ENCODE results near the gene FRMD3. TPM values are rescaled to one million over a fixed set of nuclear protein-coding genes. Genes with fewer than 3 reads are reported as not detected.
A peak's percentile ranks its signal among the peaks of the same experiment; 100 is the strongest.

FRMD3 gene
- total and polyA plus RNA-seq, 4 donors: 0.16 to 0.75 (median 0.48) TPM

- Histone ChIP-seq H3K4me1 (ENCODE audit: control insufficient read depth in 4 of 4, insufficient read depth in 4 of 4, low read length in 3 of 4) (no peaks in the 10 kb centered on the region), H3K27me3 (ENCODE audit: control insufficient read depth in 4 of 4, insufficient read depth in 4 of 4, low read length in 3 of 4) (no peaks in the 10 kb centered on the region), H3K36me3 (ENCODE audit: control insufficient read depth in 4 of 4, insufficient read depth in 3 of 4, low read depth in 1 of 4, low read length in 3 of 4) (no peaks in the 10 kb centered on the region), H3K27ac (ENCODE audit: low read depth in 1 of 2, low read length in 2 of 2) (no peak overlapping the region), H3K4me3 (ENCODE audit: low read depth in 1 of 3, low read length in 3 of 3) (no peak overlapping the region), H3K9ac (ENCODE audit: low read depth in 1 of 2, low read length in 2 of 2) (no peak overlapping the region), H3K9me3 (ENCODE audit: control insufficient read depth in 4 of 4, low read length in 3 of 4) (no peaks in the 10 kb centered on the region)
- no peak for DNase-seq (ENCODE audit: low spot score)
- TF ChIP-seq ATF3 (IDR thresholded peaks at IDR 0.05) (no peak), YY1 (IDR thresholded peaks at IDR 0.05) (no peak), CTCF (IDR thresholded peaks at IDR 0.05; ENCODE audit: low read depth, low read length, missing input control) (no peak), ZBTB33 (IDR thresholded peaks at IDR 0.05) (no peak), TAF1 (conservative IDR thresholded peaks at IDR 0.05) (no peak)
- WGBS: 93% methylated on average over 3 of the region's 3 CpGs
Measured at GRCh38 chr9:83209188-83209731, 328.9 kb downstream of the FRMD3 start.

- Histone ChIP-seq H3K9ac (ENCODE audit: low read depth in 1 of 2, low read length in 2 of 2) (no peak overlapping the region), H3K27me3 (ENCODE audit: control insufficient read depth in 4 of 4, insufficient read depth in 4 of 4, low read length in 3 of 4) (no peaks in the 10 kb centered on the region), H3K36me3 (ENCODE audit: control insufficient read depth in 4 of 4, insufficient read depth in 3 of 4, low read depth in 1 of 4, low read length in 3 of 4) (no peaks in the 10 kb centered on the region), H3K9me3 (ENCODE audit: control insufficient read depth in 4 of 4, low read length in 3 of 4) (no peaks in the 10 kb centered on the region), H3K4me1 (ENCODE audit: control insufficient read depth in 4 of 4, insufficient read depth in 4 of 4, low read length in 3 of 4) (no peaks in the 10 kb centered on the region), H3K27ac (ENCODE audit: low read depth in 1 of 2, low read length in 2 of 2) (no peak overlapping the region), H3K4me3 (ENCODE audit: low read depth in 1 of 3, low read length in 3 of 3) (no peak overlapping the region)
- DNase-seq (ENCODE audit: low spot score): no peak
- WGBS: 45% methylated on average over 9 of the region's 9 CpGs
- peak; percentile 95 for TF ChIP-seq NR2F2 (IDR thresholded peaks at IDR 0.05)
- peak in 1 of 2 donors; percentile 4 for TF ChIP-seq HNF4A (conservative IDR thresholded peaks at IDR 0.05)
- TF ChIP-seq EGR1 (IDR thresholded peaks at IDR 0.05; ENCODE audit: low read depth in 2 of 2): no peak
- no peak for TF ChIP-seq MAX (IDR thresholded peaks at IDR 0.05)
- TF ChIP-seq CTCF (IDR thresholded peaks at IDR 0.05; ENCODE audit: low read depth, low read length, missing input control): no peak
- peak; percentile 30 for TF ChIP-seq SP1 (IDR thresholded peaks at IDR 0.05)
- TF ChIP-seq HNF4G (IDR thresholded peaks at IDR 0.05): no peak
Measured at GRCh38 chr9:83208065-83208850, 329.9 kb downstream of the FRMD3 start.
